Right ventricle myocardium superior (tissue), 1 donor: ENCODE measurements around the gene OGN. TPM values are rescaled to one million over a fixed set of nuclear protein-coding genes. Genes with fewer than 3 reads are reported as not detected.
"Not testable (repeated sequence)": the region's sequence is repeated elsewhere in the genome, so short reads cannot be mapped to it uniquely, and the experiment has no call there.

Experiments used
- ATAC-seq: fragments of 200-7000 bp; cut with Tn5 transposase; one replicate; pipeline ENCODE4 v1.9.1; 2020; ENCODE audit warnings: mild to moderate bottlenecking; ENCODE audit not compliant: poor library complexity
- DNase-seq: peaks from one replicate; pipeline ENCODE4 v3.0.0-alpha.2; 2020
- intact Hi-C: fragments of 100-400 bp; cut with DNase I; formaldehyde crosslinking; loops from one replicate; pipeline ENCODE4 v1.11.2; 2022
- long read RNA-seq: library from polyadenylated mRNA; unstranded; transcript quantifications from one replicate; pipeline ENCODE4 v2.0.0, GENCODE V29; 2021
- total RNA-seq: library from RNA; stranded (reverse); fragmentation: NEBNext Ultra II Directional; extraction: Animal tissue kit (Norgen Biotek cat#: 25700); gene quantifications from one replicate; pipeline ENCODE4 v1.2.1, GENCODE V29; 2021
- donor health status: DM: no; HTN: yes; CAD: no; lungs with severe emphysema.

The OGN gene, protein sequence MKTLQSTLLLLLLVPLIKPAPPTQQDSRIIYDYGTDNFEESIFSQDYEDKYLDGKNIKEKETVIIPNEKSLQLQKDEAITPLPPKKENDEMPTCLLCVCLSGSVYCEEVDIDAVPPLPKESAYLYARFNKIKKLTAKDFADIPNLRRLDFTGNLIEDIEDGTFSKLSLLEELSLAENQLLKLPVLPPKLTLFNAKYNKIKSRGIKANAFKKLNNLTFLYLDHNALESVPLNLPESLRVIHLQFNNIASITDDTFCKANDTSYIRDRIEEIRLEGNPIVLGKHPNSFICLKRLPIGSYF
- total RNA-seq, result 10.0 TPM
- long read RNA-seq, transcript OGN-202 (7 exons, 2,743 nt), result major isoform, 5 of 10 reads
- long read RNA-seq, partial matches to known transcripts, result 3 of 10 reads
- long read RNA-seq, other reads (novel, unspliced or antisense), result 2 of 10 reads

DNA sequence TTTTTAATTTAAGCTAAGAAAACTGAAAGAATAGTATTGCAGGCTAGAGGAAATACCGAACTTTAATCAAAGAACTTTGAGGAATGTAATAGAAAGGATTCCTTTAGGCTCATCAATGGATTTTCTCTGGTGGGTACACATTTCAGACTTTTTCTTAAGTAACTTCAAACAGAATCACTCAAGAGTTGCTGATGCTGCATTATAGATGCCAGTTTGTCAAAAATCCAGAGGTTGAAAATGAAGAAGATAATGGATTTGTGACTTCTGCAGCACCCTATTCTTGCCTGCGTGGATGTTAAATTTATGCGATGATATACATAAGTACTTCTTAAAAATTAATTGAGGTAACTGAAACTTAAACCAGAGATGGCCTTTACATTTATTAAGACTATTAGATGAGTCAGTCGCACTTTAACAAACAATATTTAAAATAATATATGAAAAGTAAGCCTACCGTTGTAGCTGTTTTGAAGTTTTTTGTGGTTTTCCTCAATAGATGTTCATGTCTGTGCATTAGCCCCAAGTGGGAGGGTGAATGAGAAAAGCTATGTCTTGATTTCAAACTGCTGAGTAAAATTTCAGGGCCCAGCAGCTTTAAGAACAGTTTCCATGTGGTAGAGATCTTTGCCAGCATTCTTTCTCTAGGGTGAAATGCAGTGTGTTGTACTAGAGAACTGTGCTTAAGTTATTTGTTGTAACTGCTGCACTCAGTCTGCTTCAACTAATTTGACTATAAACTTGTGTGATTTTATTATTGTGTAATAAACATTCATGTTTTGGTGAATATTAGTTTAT, at the start of gene OGN:
TSS of gene OGN (minus strand) at position 537 of the 795 bp plus-strand sequence. CDS start 1,171 bp downstream, outside the sequence.
- intact Hi-C loops, result loop anchor here (10.0 kb wide), 1 partner anchor 59 kb away; no protein-coding TSS in a partner anchor
- DNase-seq (no peak), ATAC-seq (peak; percentile 63)

DNA sequence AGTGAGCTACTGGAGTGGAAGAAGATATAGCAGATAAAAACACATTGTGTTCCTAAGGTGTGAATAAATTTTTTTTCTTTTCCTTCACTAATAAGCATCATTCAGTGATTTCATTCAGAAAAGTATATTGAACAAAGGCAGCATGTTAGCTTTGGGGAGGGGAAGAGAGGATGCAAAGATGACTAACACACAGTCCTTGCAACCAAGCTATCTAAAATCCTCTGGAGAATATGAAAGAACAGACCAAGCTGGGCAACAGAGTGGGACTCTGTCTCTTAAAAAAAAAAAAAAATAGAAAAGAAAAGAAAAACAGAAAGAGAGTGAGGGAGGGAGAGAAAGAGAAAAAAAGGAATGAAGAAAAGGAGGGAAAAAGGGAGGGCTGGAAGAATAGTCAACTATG, 42.2 kb upstream of the OGN start:
- ATAC-seq, result no peak
- intact Hi-C loops, result no loop called here
- no peak for DNase-seq

DNA sequence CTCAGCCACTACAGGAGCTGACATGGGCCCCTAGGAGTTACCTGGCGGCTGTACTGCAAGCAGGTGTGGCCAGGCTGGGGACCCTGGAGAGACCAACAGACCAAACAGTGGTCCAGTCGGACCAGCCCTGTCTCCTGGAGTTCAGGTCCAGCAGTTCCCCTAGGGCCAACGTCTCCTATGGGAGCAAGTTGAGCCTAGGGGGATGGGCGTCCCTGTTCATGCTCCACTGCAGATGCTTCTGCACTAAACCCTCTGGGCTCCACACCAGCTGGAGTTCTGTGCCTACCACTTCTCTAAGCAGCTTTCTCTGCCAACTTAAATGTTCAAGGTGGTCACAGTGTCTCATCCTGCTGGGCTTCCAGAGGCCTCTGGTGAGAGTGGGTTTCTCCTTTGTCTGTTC, 40.5 kb upstream of the OGN start:
- intact Hi-C loops, result no loop called here
- ATAC-seq (no peak), DNase-seq (no peak)

DNA sequence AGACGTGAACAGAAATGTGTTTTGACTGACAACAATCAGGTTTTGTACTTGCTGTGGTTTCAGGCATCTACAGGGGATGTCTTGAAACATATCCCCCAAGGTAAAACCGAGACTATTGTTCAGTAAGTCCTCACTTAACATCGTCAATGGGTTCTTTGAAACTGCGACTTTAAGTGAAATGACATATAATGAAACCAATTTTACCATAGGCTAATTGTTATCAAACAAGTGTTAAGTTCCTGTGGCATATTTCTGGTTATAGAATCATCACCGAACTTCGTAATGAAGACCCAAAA, 36.3 kb upstream of the OGN start:
- DNase-seq (no peak), ATAC-seq (no peak)
- intact Hi-C loops, result no loop called here

DNA sequence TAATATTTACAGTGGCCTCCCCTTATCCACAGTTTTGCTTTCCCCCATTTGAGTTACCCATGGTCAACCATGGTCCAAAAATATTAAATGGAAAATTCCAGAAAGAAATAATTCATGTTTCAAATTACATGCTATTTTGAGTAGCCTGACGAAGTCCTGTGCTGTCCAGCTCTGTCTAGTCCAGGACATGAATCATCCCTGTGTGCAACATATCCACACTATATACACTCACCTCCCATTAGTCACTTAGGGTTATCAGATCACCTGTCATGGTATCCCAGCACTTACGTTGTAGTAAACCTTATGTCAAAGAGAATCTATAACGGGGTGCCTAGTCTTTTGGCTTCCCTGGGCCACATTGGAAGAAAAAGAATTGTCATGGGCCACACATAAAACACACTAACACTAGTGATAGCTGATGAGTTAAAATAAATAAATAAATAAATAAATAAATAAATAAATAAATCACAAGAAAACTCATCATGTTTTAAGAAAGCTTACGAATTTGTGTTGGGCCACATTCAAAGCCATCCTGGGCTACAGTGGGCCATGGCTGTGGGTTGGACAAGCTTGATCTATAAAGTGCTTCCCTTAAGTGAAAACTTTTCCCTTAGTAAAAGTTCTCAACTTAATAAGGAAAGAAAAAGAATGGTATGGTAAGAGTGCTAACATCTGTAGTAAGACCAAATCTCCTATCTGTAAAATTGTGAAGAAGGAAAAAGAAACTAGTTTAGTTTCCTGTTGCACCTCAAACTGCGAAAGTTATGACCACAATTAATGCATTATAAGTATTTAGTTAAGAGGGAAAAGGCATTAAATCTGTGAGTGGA, 35.8 kb upstream of the OGN start:
- DNase-seq (no peak), ATAC-seq (no peak)
- intact Hi-C loops, result loop anchor here (10.0 kb wide), 2 partner anchors 95 to 305 kb away; no protein-coding TSS in a partner anchor

DNA sequence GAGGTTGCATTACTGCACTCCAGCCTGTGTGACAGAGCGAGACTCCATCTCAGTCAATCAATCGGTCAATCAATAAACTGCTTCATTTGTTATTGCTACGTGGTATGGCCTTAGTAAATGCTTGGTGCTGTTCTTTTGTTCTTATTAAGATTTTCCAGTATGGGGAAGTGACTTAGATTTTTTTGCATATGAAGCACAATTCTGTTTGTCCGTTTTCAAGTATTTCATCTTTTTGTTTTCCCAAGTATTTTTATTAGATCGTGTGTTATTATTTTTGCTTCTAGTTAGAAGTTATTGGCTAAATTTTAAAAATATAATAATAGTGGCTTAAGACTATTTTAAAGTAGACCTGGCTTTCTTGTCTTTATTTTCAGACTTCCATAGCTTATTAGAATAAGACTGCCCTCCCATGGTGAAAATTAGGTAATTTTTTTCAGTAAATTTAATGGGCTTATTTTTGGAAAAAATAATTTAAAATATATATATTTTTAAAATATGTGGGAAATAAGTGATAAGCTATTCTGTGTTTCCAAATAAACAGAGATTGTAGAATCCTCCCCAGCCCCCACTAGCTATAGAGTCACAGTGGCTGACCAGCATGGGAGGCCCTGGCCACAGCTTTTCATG, 34.6 kb upstream of the OGN start:
- no peak for ATAC-seq
- intact Hi-C loops, result loop anchor here (10.0 kb wide), 2 partner anchors 94 to 304 kb away; no protein-coding TSS in a partner anchor
- no peak for DNase-seq

DNA sequence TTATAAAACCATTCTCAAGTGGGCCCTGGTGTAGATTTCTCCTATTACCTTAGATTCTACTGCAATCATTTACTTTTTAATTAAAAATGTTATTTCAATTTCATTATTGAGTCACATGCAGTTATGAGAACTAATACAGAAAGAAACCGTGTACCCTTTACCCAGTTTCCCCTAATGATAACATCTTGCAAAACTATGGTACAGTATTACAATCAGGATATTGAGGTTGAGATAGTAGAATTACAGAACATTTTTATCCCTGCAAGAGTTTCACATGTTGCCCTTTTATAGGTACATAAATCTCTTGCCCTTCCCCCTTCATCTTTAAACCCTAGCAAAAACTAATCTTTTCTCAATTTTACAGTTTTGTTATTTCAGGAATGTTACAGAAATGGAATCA, 30.9 kb upstream of the OGN start:
- DNase-seq (no peak), ATAC-seq (no peak)
- intact Hi-C loops, result loop anchor here (10.0 kb wide), 2 partner anchors 90 to 300 kb away; no protein-coding TSS in a partner anchor

DNA sequence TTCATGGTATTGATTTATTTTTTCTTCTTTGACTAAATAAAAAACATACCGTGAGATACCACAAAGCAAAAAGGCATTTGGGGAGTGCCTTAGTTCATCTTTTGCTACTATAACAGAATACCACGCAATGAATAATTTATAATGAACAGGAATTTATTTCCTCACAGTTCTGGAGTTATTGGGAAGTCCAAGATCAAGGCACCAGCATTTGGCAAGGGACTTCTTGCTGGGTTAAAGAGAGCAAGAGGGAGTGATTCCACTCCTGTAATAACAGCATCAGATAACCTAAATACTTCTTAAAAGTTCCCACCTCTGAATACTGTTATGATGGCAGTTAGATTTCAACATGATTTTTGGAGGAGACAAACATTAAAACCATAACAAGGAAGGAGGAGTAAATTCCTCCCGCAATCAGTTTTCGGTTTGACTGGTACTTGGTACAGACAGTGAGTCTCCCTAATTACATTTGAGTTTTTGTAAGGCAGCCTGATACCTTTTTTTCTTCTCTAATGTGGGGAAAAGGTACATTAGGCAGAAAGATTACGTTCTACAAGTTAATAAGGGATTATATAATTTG, 28.7 kb upstream of the OGN start:
- no peak for ATAC-seq
- DNase-seq, result no peak
- intact Hi-C loops, result loop anchor here (10.0 kb wide), 2 partner anchors 88 to 298 kb away; no protein-coding TSS in a partner anchor

DNA sequence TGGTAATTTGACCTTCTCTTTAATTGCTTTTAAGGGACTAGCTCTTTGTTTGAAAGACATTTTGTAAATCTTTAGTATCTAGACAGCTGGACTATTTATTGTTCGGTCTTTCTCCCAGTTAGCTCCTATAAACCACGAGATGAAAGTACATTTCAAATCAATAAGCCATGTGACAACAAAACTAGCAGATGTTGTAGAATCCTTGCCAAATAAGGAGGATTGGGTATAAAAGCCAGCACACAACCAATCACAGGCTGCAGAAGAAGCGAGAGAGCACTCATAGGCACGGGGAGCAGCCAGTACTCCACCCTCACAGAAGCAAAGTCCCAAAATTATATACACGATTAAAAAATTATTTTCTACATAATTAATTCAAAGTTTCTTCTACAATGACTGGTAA, 28.0 kb upstream of the OGN start:
- ATAC-seq, result no peak
- DNase-seq, result no peak
- intact Hi-C loops, result loop anchor here (10.0 kb wide), 2 partner anchors 88 to 298 kb away; no protein-coding TSS in a partner anchor

DNA sequence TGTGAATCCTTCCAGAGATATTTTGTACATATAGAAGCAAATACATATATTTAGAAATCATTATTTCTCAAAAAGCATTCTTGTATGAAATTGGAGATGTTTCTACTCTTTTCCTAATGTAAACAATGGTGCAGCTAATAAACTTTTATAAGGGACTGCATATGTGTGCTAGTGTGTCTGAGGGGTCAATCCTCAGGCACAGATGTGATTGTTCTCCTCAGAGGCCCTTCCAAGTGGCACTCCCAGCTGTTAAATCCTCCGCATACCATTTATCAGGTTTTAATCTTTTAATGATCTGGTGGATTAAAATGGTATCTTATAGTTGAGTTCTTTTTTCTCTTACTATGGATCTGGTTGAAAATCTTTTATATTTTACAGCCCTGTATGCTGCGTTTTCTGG, 25.5 kb upstream of the OGN start:
- intact Hi-C loops, result loop anchor here (10.0 kb wide), 2 partner anchors 85 to 295 kb away; no protein-coding TSS in a partner anchor
- DNase-seq (no peak), ATAC-seq (no peak)

DNA sequence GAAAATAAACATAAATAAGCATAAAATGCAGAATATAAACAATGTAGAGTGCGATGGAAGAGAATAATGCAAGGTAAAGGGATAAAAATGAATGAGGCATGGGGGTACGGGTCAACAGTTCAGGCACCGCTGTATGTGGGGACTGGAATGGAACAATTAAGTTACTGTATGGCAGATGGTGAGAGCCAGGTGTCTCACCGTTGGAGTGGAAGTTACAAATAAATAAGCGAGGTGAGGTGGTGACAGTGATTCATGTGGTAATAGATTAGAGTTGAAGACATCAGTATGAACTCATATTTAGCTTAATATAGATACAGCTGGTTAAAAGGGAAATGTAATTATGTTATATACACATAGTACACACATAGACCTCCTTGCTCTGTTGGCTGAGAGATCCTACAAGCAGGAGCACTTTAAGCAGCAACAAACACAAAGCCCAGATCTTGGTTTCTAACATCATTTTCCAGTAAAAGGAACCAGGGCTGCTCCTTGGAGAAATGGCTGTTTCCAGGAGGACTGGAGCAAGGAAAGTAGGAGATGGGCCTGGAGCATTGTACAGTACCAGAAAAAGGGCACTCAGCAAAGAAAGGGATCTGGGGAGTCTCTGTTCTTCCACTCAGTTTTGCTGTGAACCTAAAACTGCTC, 22.2 kb upstream of the OGN start:
- DNase-seq (no peak), ATAC-seq (no peak)
- intact Hi-C loops, result no loop called here

DNA sequence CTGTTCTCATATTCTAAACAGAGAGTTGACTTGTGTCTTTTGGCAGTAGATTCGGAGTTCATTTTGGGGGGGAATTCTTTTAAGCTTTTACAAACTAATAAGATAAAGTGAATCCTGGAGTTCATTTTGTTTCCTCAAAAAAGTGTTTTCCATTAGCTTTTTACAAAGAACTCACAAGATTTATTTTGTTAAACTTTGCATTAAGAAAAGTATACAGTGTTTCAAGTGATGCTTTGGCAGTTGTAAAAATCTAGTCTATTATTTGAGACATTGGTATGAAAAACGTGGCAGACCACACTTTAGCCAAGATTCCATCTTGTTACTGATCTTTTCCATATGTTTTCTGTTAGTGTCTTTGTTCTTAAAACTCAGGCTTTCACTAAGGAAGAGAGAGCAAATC, 21.1 kb upstream of the OGN start:
- ATAC-seq (no peak), DNase-seq (no peak)
- intact Hi-C loops, result no loop called here

DNA sequence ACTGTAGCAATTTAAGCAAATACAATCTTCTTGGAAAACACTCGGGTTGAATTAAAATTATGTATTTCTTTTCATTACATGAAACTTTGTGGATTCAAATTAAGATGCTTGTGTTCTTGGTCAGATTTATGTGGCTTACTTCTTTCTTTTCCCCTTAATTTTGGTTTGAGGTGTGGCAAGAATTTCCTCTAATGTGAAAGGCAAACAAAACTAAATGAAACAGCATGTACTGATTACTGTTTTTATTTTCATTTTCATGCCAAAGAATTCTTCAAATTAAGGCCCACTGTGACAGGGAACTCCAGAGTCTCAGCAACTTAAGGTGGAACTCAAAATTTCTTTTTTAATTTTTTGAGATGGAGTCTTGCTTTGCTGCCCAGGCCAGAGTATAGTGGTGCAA, 20.0 kb upstream of the OGN start, which contains the start of gene OMD:
TSS of gene OMD (minus strand) at position 132 of the 400 bp plus-strand sequence. CDS start 6,913 bp downstream, outside the sequence.
- intact Hi-C loops, result no loop called here
- ATAC-seq (peak; percentile 70), DNase-seq (no peak)

DNA sequence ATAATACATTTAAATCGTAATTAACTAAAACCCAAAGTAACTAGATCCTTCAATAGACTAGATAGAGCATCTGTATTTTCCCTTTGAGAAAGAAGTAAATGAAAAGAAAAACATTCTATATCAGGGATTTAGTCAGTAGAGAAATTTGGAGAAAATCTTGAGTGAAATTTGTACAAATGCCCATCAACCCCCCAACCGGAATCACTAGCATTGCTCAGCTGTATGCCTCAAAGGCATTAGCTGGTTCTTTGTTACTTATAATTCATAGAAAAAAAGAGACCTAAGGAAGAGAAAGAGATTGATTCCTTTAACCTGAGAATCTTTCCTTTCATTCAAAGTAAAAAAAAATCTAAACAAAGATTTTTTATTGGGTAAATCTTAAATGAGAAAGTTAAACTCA, 19.2 kb upstream of the OGN start:
- DNase-seq (no peak), ATAC-seq (no peak)
- intact Hi-C loops, result no loop called here

DNA sequence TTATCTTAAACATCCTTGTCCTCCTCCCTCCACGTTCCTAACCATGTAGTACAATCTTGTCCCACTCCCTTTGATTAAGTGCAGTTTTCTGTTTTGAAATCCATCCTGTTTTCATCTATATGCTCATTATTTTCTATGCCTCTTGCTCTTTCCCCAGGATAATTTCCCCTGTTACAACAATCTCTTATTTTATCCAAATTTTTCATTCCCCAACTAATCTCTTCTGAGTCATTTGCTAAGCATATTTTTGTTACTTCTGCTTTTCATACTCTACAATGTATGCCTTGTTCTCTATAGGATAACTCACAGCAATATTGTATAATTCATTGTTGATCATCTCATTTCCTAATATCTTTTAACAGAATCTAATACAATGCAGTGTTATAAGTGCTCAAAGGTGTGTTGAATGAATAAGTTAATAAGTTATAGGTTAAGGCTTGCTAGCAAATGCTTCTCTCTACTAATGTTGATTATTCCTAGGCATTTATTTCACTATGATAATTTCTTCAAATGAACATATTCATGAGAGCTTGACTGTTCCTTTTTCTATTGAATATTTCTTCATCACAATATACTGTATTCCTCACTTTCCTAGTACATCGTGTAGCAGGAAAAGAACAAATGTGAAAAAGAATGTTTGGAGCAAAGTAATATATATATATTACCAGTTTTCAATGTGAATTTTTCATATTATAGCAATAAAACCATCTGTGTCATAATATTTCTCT, 18.4 kb upstream of the OGN start:
- ATAC-seq, result no peak
- DNase-seq, result no peak
- intact Hi-C loops, result no loop called here

DNA sequence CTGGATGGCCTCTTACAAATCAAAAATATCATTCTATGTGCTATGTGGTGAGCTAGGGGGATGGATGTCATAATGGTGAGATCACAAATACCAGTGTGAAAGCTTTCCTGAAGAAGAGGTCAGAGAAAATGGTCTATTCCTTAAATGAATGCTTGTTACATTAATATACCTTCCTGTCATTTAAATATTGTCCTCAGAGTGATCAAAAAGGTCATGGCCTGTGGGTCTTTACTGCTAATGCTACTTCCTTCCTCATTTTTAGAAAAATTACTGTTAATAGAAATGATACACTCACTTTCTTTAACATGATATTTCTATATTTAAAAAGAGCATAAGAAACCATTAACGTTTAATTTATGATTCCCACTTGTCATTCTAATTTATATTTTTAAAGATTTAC, 10.2 kb upstream of the OGN start:
- DNase-seq, result no peak
- intact Hi-C loops, result no loop called here
- ATAC-seq, result no peak

DNA sequence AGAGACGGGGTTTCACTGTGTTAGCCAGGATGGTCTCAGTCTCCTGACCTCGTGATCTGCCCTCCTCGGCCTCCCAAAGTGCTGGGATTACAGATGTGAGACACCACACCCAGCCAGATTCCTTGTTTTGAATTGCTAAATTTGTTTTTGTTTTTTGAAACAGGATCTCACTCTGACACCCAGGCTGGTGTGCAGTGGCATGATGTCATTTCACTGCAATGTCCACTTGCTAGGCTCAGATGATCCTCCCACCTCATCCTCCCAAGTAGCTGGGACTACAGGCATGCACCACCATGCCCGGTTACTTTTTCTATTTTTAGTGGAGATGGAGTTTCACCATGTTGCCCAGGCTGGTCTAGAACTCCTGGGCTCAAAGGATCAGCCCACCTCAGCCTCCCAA, 6.8 kb upstream of the OGN start:
- intact Hi-C loops, ATAC-seq, DNase-seq: not testable (repeated sequence)
